ENCODE data around the gene SLC45A3. TPM values are rescaled to one million over a fixed set of nuclear protein-coding genes. Genes with fewer than 3 reads are reported as not detected.

Gene SLC45A3
- total RNA-seq, 1 experiment from 2014 or later, result 16.7 TPM

- Histone ChIP-seq H2AFZ (ENCODE audit: low read length) (no peak overlapping the region), H3K9me3 (ENCODE audit: control insufficient read depth, low read depth, low read length) (no peaks in the 10 kb centered on the region), H3K56ac (ENCODE audit: insufficient read length, low read depth, low read length) (no peak overlapping the region), H3K23me2 (ENCODE audit: insufficient read length, low read depth, low read length, poor library complexity, severe bottlenecking) (no peaks in the 10 kb centered on the region), H2BK15ac (ENCODE audit: low read depth, low read length) (no peak overlapping the region), H4K91ac (ENCODE audit: insufficient read length, low read depth, low read length) (no peak overlapping the region), H2BK5ac (ENCODE audit: insufficient read length, low read length) (no peak overlapping the region), H3K4me1 (ENCODE audit: insufficient read depth, low read length) (peaks cover 6% of the 10 kb centered on the region), H4K5ac (ENCODE audit: insufficient read length, low read depth, low read length) (no peak overlapping the region), H2BK120ac (ENCODE audit: low read depth, low read length, poor library complexity, severe bottlenecking) (no peak overlapping the region), H3K27me3 (ENCODE audit: insufficient read depth, low read length) (no peaks in the 10 kb centered on the region), H4K20me1 (ENCODE audit: control insufficient read depth, insufficient read depth, insufficient read length) (no peaks in the 10 kb centered on the region), H2AK5ac (ENCODE audit: insufficient read length, low read length) (no peak overlapping the region), H3K4ac (ENCODE audit: low read depth, low read length) (no peak overlapping the region), H4K8ac (replicated peaks; ENCODE audit: insufficient read length, low read depth, low read length) (no peak overlapping the region), H2BK12ac (ENCODE audit: insufficient read length, low read depth, low read length) (no peak overlapping the region), H3K18ac (ENCODE audit: insufficient read length, low read depth, low read length) (no peak overlapping the region), H3K79me1 (ENCODE audit: insufficient read depth, low read depth, low read length, poor library complexity, severe bottlenecking) (no peaks in the 10 kb centered on the region), H3K4me2 (ENCODE audit: insufficient read depth, insufficient read length, low read length) (no peak overlapping the region), H3K27ac (ENCODE audit: insufficient read length, low read depth, low read length) (no peak overlapping the region), H3K14ac (ENCODE audit: insufficient read depth, low read length) (no peak overlapping the region), H3K23ac (ENCODE audit: insufficient read length, low read depth, low read length) (no peak overlapping the region), H3K79me2 (ENCODE audit: insufficient read depth, low read length) (no peaks in the 10 kb centered on the region), H3T11ph (ENCODE audit: low read length) (no peak overlapping the region), H2BK20ac (ENCODE audit: low read depth, low read length, poor library complexity, severe bottlenecking) (no peak overlapping the region), H3K9ac (ENCODE audit: extremely low read depth, insufficient read length, low read length) (no peak overlapping the region)
- Mint-ChIP-seq H3K9me3 (no peaks in the 10 kb centered on the region), H3K4me3 (no peak overlapping the region; a peak in 1 of 5 replicates), H3K27ac (peak overlapping the region in 1 of 3 experiments; percentile 57; a peak in 3 of 7 replicates), H3K4me1 (peaks cover 30 to 37% of the 10 kb centered on the region in 2 experiments), H3K27me3 (ENCODE audit: low read depth) (peaks cover 2% of the 10 kb centered on the region; the same call in 1 of the 2 replicates), H3K36me3 (ENCODE audit: insufficient read depth in 1 of 3, low read depth in 3 of 3) (peaks cover 0 to 2% (median 0%) of the 10 kb centered on the region in 3 experiments; a peak in 2 of 7 replicates)
- no peak for TF ChIP-seq CTCF (conservative IDR thresholded peaks at IDR 0.05)
- peak; percentile 51 for DNase-seq
- WGBS (ENCODE audit: extremely low coverage, insufficient read length, low lambda C conversion rate), result no CpG with 5 or more reads among the region's 2 CpGs
Observed at GRCh38 chr1:205700865-205701401, 20.6 kb upstream of the SLC45A3 start.
